GM18861 (cell line): Measurements from ENCODE around the gene HDGFL2.

ENCODE experiments used
- ATAC-seq: cut with Tn5 transposase; IDR thresholded peaks from one replicate; pipeline ENCODE4 v1.9.1; 2021; ENCODE audit not compliant: unreplicated experiment

The HDGFL2 gene

GRCh38 chr19:4550018-4550417, 77.9 kb downstream of the HDGFL2 start:
- ATAC-seq, result no peak

GRCh38 chr19:4550479-4551050, 78.5 kb downstream of the HDGFL2 start:
- no peak for ATAC-seq
